Fibroblast of lung (primary cell): ENCODE measurements around the gene GALNT18.

Source experiments
- EZH2 ChIP-seq: IDR thresholded peaks from 2 replicates; pipeline ENCODE4 v1.5.1; 2012; ENCODE audit warnings: low read length, control low read depth, mild to moderate bottlenecking; ENCODE audit errors: missing control alignments
- TF ChIP-seq, protein P1 (sequence below), 2 donors: IDR thresholded peaks in 1 of 2; conservative IDR thresholded peaks in 1 of 2; 1 replicate in 1 of 2; 2 replicates in 1 of 2; pipeline ENCODE4 v1.5.1; 2011 to 2012; ENCODE audit warnings: low read length in 2 of 2, control low read depth in 1 of 2, inconsistent platforms in 1 of 2, low read depth in 1 of 2, mild to moderate bottlenecking in 1 of 2

DNA sequence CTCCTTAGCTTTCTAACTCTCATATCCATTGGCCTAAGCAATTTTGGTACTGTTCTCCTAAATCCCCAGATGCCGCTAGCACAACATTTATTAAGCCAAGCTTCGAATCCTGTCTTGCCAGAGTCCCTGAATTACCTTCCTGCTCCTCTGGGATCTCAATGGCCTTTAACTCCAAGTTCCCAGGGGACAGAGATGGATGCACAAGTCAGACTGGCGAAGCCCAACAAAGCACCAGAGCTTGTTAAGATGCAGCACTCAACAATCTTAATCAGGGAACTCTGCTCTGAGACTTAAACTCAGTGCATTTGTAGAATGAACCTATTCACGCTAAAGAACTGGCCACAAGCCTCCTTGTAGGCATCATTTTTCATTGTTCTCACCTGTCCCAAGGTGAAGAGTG lies 9.4 kb downstream of the GALNT18 start:
- TF ChIP-seq, protein P1, sequence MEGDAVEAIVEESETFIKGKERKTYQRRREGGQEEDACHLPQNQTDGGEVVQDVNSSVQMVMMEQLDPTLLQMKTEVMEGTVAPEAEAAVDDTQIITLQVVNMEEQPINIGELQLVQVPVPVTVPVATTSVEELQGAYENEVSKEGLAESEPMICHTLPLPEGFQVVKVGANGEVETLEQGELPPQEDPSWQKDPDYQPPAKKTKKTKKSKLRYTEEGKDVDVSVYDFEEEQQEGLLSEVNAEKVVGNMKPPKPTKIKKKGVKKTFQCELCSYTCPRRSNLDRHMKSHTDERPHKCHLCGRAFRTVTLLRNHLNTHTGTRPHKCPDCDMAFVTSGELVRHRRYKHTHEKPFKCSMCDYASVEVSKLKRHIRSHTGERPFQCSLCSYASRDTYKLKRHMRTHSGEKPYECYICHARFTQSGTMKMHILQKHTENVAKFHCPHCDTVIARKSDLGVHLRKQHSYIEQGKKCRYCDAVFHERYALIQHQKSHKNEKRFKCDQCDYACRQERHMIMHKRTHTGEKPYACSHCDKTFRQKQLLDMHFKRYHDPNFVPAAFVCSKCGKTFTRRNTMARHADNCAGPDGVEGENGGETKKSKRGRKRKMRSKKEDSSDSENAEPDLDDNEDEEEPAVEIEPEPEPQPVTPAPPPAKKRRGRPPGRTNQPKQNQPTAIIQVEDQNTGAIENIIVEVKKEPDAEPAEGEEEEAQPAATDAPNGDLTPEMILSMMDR (conservative IDR thresholded peaks at IDR 0.05 in 1 of 2, IDR thresholded peaks at IDR 0.05 in 1 of 2; ENCODE audit: low read depth in 1 of 2, low read length in 2 of 2): no peak
- no peak for TF ChIP-seq EZH2
